Gastroesophageal sphincter (tissue), 4 donors: ENCODE measurements around the gene CFAP46. TPM values are rescaled to one million over a fixed set of nuclear protein-coding genes. Genes with fewer than 3 reads are reported as not detected.

Source experiments
- ATAC-seq: fragments of 150-250 bp; one replicate; pipeline ENCODE4 v1.9.1; 2016; ENCODE audit warnings: mild to moderate bottlenecking, moderate library complexity
- H3K27ac ChIP-seq, 4 donors: fragments of 200-600 bp; sonication (generic) in 3 of 4; 1 replicate in 3 of 4; 2 replicates in 1 of 4; pipeline ENCODE4 v1.5.1; 2016 to 2019
- H3K27me3 ChIP-seq: fragments of 200-600 bp; sonication (generic); one replicate; pipeline ENCODE4 v1.5.1; 2019
- H3K36me3 ChIP-seq, 2 donors: fragments of 200-600 bp; sonication (generic); one replicate each; pipeline ENCODE4 v1.5.1; 2019; ENCODE audit warnings: control low read depth in 1 of 2
- H3K4me1 ChIP-seq, 3 donors: fragments of 200-600 bp; sonication (generic); 1 replicate in 2 of 3; 2 replicates in 1 of 3; pipeline ENCODE4 v1.5.1; 2016 to 2019; ENCODE audit warnings: control low read depth in 2 of 3
- H3K4me3 ChIP-seq, 2 donors: fragments of 200-600 bp; sonication (generic); one replicate each; pipeline ENCODE4 v1.5.1; 2019; ENCODE audit warnings: mild to moderate bottlenecking in 1 of 2, moderate library complexity in 1 of 2
- H3K9me3 ChIP-seq, 3 donors: fragments of 200-600 bp; sonication (generic); one replicate each; pipeline ENCODE4 v1.5.1; 2017 to 2019; ENCODE audit warnings: control low read depth in 2 of 3
- EP300 ChIP-seq: sonication (generic); formaldehyde crosslinking; IDR thresholded peaks from one replicate; pipeline ENCODE4 v1.6.1; 2017; ENCODE audit warnings: antibody characterized with exemption, mild to moderate bottlenecking
- POLR2A ChIP-seq, 2 donors: fragments of 450-650 bp; IDR thresholded peaks; one replicate each; pipeline ENCODE4 v1.6.1; 2017; ENCODE audit warnings: antibody characterized with exemption in 2 of 2, mild to moderate bottlenecking in 2 of 2, moderate library complexity in 1 of 2
- POLR2AphosphoS5 ChIP-seq: sonication (generic); formaldehyde crosslinking; IDR thresholded peaks from one replicate; pipeline ENCODE4 v1.6.1; 2017; ENCODE audit warnings: antibody characterized with exemption
- WGBS, 2 donors: methylation state at CpG; one replicate each; pipeline ENCODE4 v1.1.5; 2018; ENCODE audit warnings: low coverage in 1 of 2; 5-methylcytosine and 5-hydroxymethylcytosine counted together
- total RNA-seq, 4 donors: library from RNA; depleted of rRNA; stranded (reverse); fragments of >200 nt; gene quantifications; one replicate each; pipeline ENCODE4 v1.1.0, GENCODE V29; 2016
- TF ChIP-seq, protein P1 (sequence below), 4 experiments: fragments of 200-600 bp in 2 of 4; fragments of 450-650 bp in 2 of 4; sonication (generic) in 1 of 4; IDR thresholded peaks; one replicate each; pipeline ENCODE4 v1.5.1; 2017 to 2019; ENCODE audit warnings: antibody characterized with exemption in 4 of 4, mild to moderate bottlenecking in 2 of 4, moderate library complexity in 2 of 4

CFAP46 gene
- total RNA-seq, 4 donors from 2014 or later: 0.27 to 2.2 (median 0.30) TPM; not detected in 1

GRCh38 chr10:132985546-132985900 lies 43.2 kb upstream of the CFAP46 start:
- H3K4me3 ChIP-seq: no peak overlapping the region
- no peak for ATAC-seq
- WGBS, 2 donors: no CpG with 5 or more reads among the region's 6 CpGs

GRCh38 chr10:132984801-132985545 lies 42.6 kb upstream of the CFAP46 start:
- Histone ChIP-seq H3K9me3 (no peaks in the 10 kb centered on the region), H3K27ac (no peak overlapping the region), H3K4me1 (peaks cover 0 to 15% (median 0%) of the 10 kb centered on the region in 3 donors), H3K4me3 (no peak overlapping the region), H3K27me3 (peaks cover 20% of the 10 kb centered on the region), H3K36me3 (no peaks in the 10 kb centered on the region)
- ATAC-seq: no peak
- WGBS, 2 donors: 70% methylated on average over 2 of the region's 26 CpGs; no CpG with 5 or more reads in 1 of the 2 donors
- TF ChIP-seq POLR2A (IDR thresholded peaks at IDR 0.05): no peak
- TF ChIP-seq, protein P1, sequence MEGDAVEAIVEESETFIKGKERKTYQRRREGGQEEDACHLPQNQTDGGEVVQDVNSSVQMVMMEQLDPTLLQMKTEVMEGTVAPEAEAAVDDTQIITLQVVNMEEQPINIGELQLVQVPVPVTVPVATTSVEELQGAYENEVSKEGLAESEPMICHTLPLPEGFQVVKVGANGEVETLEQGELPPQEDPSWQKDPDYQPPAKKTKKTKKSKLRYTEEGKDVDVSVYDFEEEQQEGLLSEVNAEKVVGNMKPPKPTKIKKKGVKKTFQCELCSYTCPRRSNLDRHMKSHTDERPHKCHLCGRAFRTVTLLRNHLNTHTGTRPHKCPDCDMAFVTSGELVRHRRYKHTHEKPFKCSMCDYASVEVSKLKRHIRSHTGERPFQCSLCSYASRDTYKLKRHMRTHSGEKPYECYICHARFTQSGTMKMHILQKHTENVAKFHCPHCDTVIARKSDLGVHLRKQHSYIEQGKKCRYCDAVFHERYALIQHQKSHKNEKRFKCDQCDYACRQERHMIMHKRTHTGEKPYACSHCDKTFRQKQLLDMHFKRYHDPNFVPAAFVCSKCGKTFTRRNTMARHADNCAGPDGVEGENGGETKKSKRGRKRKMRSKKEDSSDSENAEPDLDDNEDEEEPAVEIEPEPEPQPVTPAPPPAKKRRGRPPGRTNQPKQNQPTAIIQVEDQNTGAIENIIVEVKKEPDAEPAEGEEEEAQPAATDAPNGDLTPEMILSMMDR (IDR thresholded peaks at IDR 0.05): no peak

More at GRCh38 chr10:132985546-132985900, 43.2 kb upstream of the CFAP46 start:
- no peaks in the 10 kb centered on the region for H3K9me3 ChIP-seq
- H3K4me1 ChIP-seq: peaks cover 0 to 15% (median 0%) of the 10 kb centered on the region in 3 donors
- H3K27ac ChIP-seq: no peak overlapping the region
- H3K36me3 ChIP-seq: no peaks in the 10 kb centered on the region
- peaks cover 20% of the 10 kb centered on the region for H3K27me3 ChIP-seq
- TF ChIP-seq POLR2AphosphoS5 (no peak), POLR2A (IDR thresholded peaks at IDR 0.05) (no peak), EP300 (no peak)
- TF ChIP-seq, protein P1 (IDR thresholded peaks at IDR 0.05): no peak

DNA sequence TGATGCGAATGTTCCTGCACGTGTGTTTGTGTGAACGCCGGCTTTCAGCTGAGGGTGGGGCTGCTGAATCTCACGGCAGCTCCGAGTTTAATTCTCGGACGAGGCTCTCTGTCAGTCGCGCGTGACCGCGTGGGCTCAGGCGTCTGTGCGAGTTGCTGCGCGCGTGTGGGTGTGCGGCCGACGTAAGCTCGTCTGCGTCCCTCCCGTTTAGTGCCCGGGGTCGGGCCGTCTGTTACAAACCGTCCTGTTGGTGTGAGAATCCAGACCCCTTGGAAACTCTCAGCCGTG lies 41.6 kb upstream of the CFAP46 start:
- no peaks in the 10 kb centered on the region for H3K36me3 ChIP-seq
- no peaks in the 10 kb centered on the region for H3K9me3 ChIP-seq
- no peak overlapping the region for H3K4me3 ChIP-seq
- TF ChIP-seq POLR2AphosphoS5 (no peak), POLR2A (IDR thresholded peaks at IDR 0.05) (no peak), EP300 (no peak)
- TF ChIP-seq, protein P1 (IDR thresholded peaks at IDR 0.05): no peak
- H3K4me1 ChIP-seq: peaks cover 0 to 15% (median 0%) of the 10 kb centered on the region in 3 donors
- no peak for ATAC-seq
- 83 to 88% methylated on average over 7 to 22 of the region's 29 CpGs for WGBS, 2 donors
- peaks cover 20% of the 10 kb centered on the region for H3K27me3 ChIP-seq
- no peak overlapping the region for H3K27ac ChIP-seq

DNA sequence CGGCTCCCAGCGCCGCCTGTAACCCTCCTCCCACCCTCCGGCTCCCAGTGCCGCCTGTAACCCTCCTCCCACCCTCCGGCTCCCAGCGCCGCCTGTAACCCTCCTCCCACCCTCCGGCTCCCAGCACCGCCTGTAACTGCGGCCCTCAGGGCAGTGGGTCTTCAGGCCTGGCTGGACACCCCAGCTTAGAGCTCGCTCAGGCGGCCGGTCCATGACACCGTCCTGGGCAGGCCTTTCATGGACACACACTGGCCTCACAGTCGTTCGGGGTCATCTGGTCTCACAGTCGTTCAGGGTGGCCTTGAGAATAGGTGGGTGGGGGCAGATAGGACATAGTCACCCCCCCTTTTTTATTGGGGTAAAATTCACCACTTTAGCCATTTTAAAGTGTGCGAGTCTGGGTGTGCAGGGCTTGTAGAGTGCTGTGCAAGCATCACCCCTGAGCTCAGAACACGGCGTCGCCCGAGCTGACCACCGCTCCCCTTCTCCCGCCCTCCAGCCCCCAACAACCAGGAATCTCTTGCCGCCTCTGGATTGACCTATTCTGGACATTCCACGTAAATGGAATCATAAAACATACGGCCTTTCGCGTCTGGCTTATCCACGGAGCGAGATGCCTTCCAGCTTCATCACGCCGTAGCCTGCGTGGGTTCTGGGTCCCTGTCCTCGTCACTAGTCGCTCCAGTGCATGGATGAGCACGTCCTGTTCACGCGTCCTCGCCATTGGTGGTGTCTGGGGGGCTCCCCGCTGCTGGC lies 41.1 kb upstream of the CFAP46 start:
- Histone ChIP-seq H3K9me3 (no peaks in the 10 kb centered on the region), H3K27me3 (peaks cover 20% of the 10 kb centered on the region), H3K27ac (no peak overlapping the region), H3K4me3 (no peak overlapping the region), H3K4me1 (peaks cover 0 to 15% (median 0%) of the 10 kb centered on the region in 3 donors), H3K36me3 (no peaks in the 10 kb centered on the region)
- WGBS, 2 donors: 94 to 100% methylated on average over 7 to 14 of the region's 42 CpGs
- no peak for TF ChIP-seq POLR2A (IDR thresholded peaks at IDR 0.05)
- no peak for TF ChIP-seq EP300
- TF ChIP-seq, protein P1 (IDR thresholded peaks at IDR 0.05): no peak
- TF ChIP-seq POLR2AphosphoS5: no peak
- ATAC-seq: no peak
